NCI-H2227 (cell line): ENCODE measurements around the gene DGUOK.
A peak's percentile ranks its signal among the peaks of the same experiment; 100 is the strongest.
"Not testable (repeated sequence)": the region's sequence is repeated elsewhere in the genome, so short reads cannot be mapped to it uniquely, and the experiment has no call there.

ENCODE experiments used
- DNase-seq: peaks from one replicate; lab custom pipeline; 2025; ENCODE audit not compliant: unreplicated experiment; lab: John Stamatoyannopoulos, UW

DGUOK gene

GRCh38 chr2:73899801-73900336 lies 26.8 kb upstream of the DGUOK start:
- DNase-seq: no peak

GRCh38 chr2:73901143-73901542 lies 25.5 kb upstream of the DGUOK start:
- DNase-seq: no peak

GRCh38 chr2:73902284-73902683 lies 24.4 kb upstream of the DGUOK start:
- no peak for DNase-seq

GRCh38 chr2:73903313-73903712 lies 23.4 kb upstream of the DGUOK start:
- DNase-seq: no peak

GRCh38 chr2:73903949-73904613 lies 22.6 kb upstream of the DGUOK start:
- not testable (repeated sequence) for DNase-seq

- no peak for DNase-seq
Measured at GRCh38 chr2:73904952-73905351, 21.7 kb upstream of the DGUOK start.

- no peak for DNase-seq
Measured at GRCh38 chr2:73906847-73907505, 19.7 kb upstream of the DGUOK start.

- DNase-seq: peak; percentile 42
Measured at GRCh38 chr2:73907840-73908452, 18.7 kb upstream of the DGUOK start.

GRCh38 chr2:73908689-73909652 lies 17.7 kb upstream of the DGUOK start:
- no peak for DNase-seq

GRCh38 chr2:73910873-73911547 lies 15.7 kb upstream of the DGUOK start:
- DNase-seq: no peak

GRCh38 chr2:73911548-73912208 lies 15.0 kb upstream of the DGUOK start:
- no peak for DNase-seq

GRCh38 chr2:73913414-73914054 lies 13.1 kb upstream of the DGUOK start:
- no peak for DNase-seq

GRCh38 chr2:73914667-73915066 lies 12.0 kb upstream of the DGUOK start:
- no peak for DNase-seq

- no peak for DNase-seq
Measured at GRCh38 chr2:73915437-73915993, 11.2 kb upstream of the DGUOK start.

GRCh38 chr2:73916666-73917065 lies 10.0 kb upstream of the DGUOK start:
- DNase-seq: no peak

GRCh38 chr2:73917296-73917695 lies 9.4 kb upstream of the DGUOK start:
- no peak for DNase-seq

GRCh38 chr2:73917696-73918207 lies 8.9 kb upstream of the DGUOK start:
- no peak for DNase-seq

GRCh38 chr2:73918856-73919255 lies 7.8 kb upstream of the DGUOK start:
- DNase-seq: no peak
